Mucosa of rectum (tissue), 2 donors: Measurements from ENCODE around the gene USP13.

Source experiments
- H3K27ac ChIP-seq, 2 donors: one replicate each; pipeline ENCODE4 v1.7.0; 2013; ENCODE audit warnings: inconsistent platforms in 2 of 2, low read depth in 2 of 2, low read length in 2 of 2
- H3K27me3 ChIP-seq, 2 donors: one replicate each; pipeline ENCODE4 v1.7.0; 2013; ENCODE audit warnings: low read length in 2 of 2; ENCODE audit not compliant: control insufficient read depth in 2 of 2, insufficient read depth in 2 of 2
- H3K36me3 ChIP-seq, 2 donors: one replicate each; pipeline ENCODE4 v1.7.0; 2013; ENCODE audit warnings: low read length in 2 of 2; ENCODE audit not compliant: control insufficient read depth in 2 of 2, insufficient read depth in 2 of 2
- H3K4me1 ChIP-seq, 2 donors: one replicate each; pipeline ENCODE4 v1.7.0; 2013; ENCODE audit warnings: low read length in 2 of 2, mild to moderate bottlenecking in 1 of 2; ENCODE audit not compliant: control insufficient read depth in 2 of 2, insufficient read depth in 2 of 2
- H3K4me3 ChIP-seq, 2 donors: one replicate each; pipeline ENCODE4 v1.7.0; 2013; ENCODE audit warnings: low read length in 2 of 2
- H3K9ac ChIP-seq, 2 donors: one replicate each; pipeline ENCODE4 v1.7.0; 2013; ENCODE audit warnings: low read length in 2 of 2, low read depth in 1 of 2, mild to moderate bottlenecking in 1 of 2
- H3K9me3 ChIP-seq, 2 donors: one replicate each; pipeline ENCODE4 v1.7.0; 2013; ENCODE audit warnings: low read length in 2 of 2; ENCODE audit not compliant: control insufficient read depth in 2 of 2
- donor health status: healthy.
- donor health status: Normal muscosa, but diverticular disease.

The USP13 gene

GRCh38 chr3:179697736-179698332 lies 45.0 kb downstream of the USP13 start:
- no peak overlapping the region for H3K4me3 ChIP-seq
- no peaks in the 10 kb centered on the region for H3K4me1 ChIP-seq
- H3K27me3 ChIP-seq, result no peaks in the 10 kb centered on the region

GRCh38 chr3:179700716-179701115 lies 47.9 kb downstream of the USP13 start:
- Histone ChIP-seq H3K36me3 (no peaks in the 10 kb centered on the region), H3K4me1 (no peaks in the 10 kb centered on the region), H3K9me3 (no peaks in the 10 kb centered on the region), H3K9ac (no peak overlapping the region), H3K27me3 (no peaks in the 10 kb centered on the region), H3K27ac (no peak overlapping the region), H3K4me3 (no peak overlapping the region)

More at GRCh38 chr3:179697736-179698332, 45.0 kb downstream of the USP13 start:
- no peak overlapping the region for H3K9ac ChIP-seq
- no peaks in the 10 kb centered on the region for H3K9me3 ChIP-seq
- H3K36me3 ChIP-seq, result no peaks in the 10 kb centered on the region
- no peak overlapping the region for H3K27ac ChIP-seq

- Histone ChIP-seq H3K27me3 (no peaks in the 10 kb centered on the region), H3K4me3 (no peak overlapping the region), H3K9ac (no peak overlapping the region), H3K27ac (no peak overlapping the region), H3K9me3 (no peaks in the 10 kb centered on the region), H3K4me1 (no peaks in the 10 kb centered on the region), H3K36me3 (no peaks in the 10 kb centered on the region)
These were observed 48.5 kb downstream of the USP13 start for GRCh38 chr3:179701176-179701827.

GRCh38 chr3:179702271-179702947 lies 49.6 kb downstream of the USP13 start:
- Histone ChIP-seq H3K9me3 (no peaks in the 10 kb centered on the region), H3K36me3 (no peaks in the 10 kb centered on the region), H3K4me3 (no peak overlapping the region), H3K27me3 (no peaks in the 10 kb centered on the region), H3K27ac (no peak overlapping the region), H3K9ac (no peak overlapping the region), H3K4me1 (no peaks in the 10 kb centered on the region)

- H3K9me3 ChIP-seq, result no peaks in the 10 kb centered on the region
- H3K36me3 ChIP-seq, result no peaks in the 10 kb centered on the region
- no peaks in the 10 kb centered on the region for H3K27me3 ChIP-seq
- no peaks in the 10 kb centered on the region for H3K4me1 ChIP-seq
- no peak overlapping the region for H3K4me3 ChIP-seq
- no peak overlapping the region for H3K9ac ChIP-seq
- H3K27ac ChIP-seq, result no peak overlapping the region
These were observed 51.0 kb downstream of the USP13 start for GRCh38 chr3:179703816-179704215.

GRCh38 chr3:179706233-179706632 lies 53.4 kb downstream of the USP13 start:
- Histone ChIP-seq H3K9me3 (no peaks in the 10 kb centered on the region), H3K9ac (no peak overlapping the region), H3K4me1 (no peaks in the 10 kb centered on the region), H3K36me3 (no peaks in the 10 kb centered on the region), H3K27me3 (no peaks in the 10 kb centered on the region), H3K4me3 (no peak overlapping the region), H3K27ac (no peak overlapping the region)

- Histone ChIP-seq H3K27me3 (no peaks in the 10 kb centered on the region), H3K9ac (no peak overlapping the region), H3K36me3 (no peaks in the 10 kb centered on the region), H3K4me1 (no peaks in the 10 kb centered on the region), H3K27ac (no peak overlapping the region), H3K4me3 (no peak overlapping the region), H3K9me3 (no peaks in the 10 kb centered on the region)
These were observed 57.2 kb downstream of the USP13 start for GRCh38 chr3:179710079-179710478.

GRCh38 chr3:179713643-179714090 lies 60.8 kb downstream of the USP13 start:
- no peaks in the 10 kb centered on the region for H3K9me3 ChIP-seq
- no peaks in the 10 kb centered on the region for H3K27me3 ChIP-seq
- H3K4me1 ChIP-seq, result no peaks in the 10 kb centered on the region
- H3K36me3 ChIP-seq, result no peaks in the 10 kb centered on the region
- no peak overlapping the region for H3K27ac ChIP-seq
- no peak overlapping the region for H3K9ac ChIP-seq
- no peak overlapping the region for H3K4me3 ChIP-seq

- Histone ChIP-seq H3K4me3 (no peak overlapping the region), H3K36me3 (no peaks in the 10 kb centered on the region), H3K27ac (no peak overlapping the region), H3K9ac (no peak overlapping the region), H3K9me3 (no peaks in the 10 kb centered on the region), H3K27me3 (no peaks in the 10 kb centered on the region), H3K4me1 (no peaks in the 10 kb centered on the region)
These were observed 62.7 kb downstream of the USP13 start for GRCh38 chr3:179715582-179715981.

- H3K4me1 ChIP-seq, result no peaks in the 10 kb centered on the region
- H3K9ac ChIP-seq, result no peak overlapping the region
- no peak overlapping the region for H3K27ac ChIP-seq
- no peaks in the 10 kb centered on the region for H3K9me3 ChIP-seq
- peaks cover 0 to under 1% of the 10 kb centered on the region in 2 donors for H3K36me3 ChIP-seq
- no peaks in the 10 kb centered on the region for H3K27me3 ChIP-seq
- H3K4me3 ChIP-seq, result no peak overlapping the region
These were observed 63.4 kb downstream of the USP13 start for GRCh38 chr3:179716226-179716625.
